NCI-H774 (cell line): ENCODE results near the gene COL23A1.

Experiments used
- DNase-seq: peaks from one replicate; lab custom pipeline; 2025; lab: John Stamatoyannopoulos, UW

Gene COL23A1

DNA sequence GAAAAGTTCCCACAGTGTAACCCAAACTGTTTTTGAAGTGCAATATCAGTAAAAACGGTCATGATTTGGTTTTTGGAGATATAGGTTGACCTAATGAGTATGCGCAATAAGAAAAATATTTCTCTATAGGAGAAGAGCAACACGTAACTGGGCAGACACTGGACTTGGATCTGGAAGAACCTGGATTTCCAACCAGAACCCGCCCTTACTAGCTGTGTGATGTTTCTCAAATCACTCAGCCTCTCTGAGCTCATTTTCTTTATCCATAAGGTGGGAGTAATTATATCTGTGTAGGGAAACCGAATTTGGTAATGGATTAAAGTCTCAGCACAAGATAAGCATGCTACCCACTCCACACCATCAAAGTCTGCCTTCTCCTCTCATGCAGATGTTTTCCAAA, 169.1 kb downstream of the COL23A1 start:
- DNase-seq = no peak

DNA sequence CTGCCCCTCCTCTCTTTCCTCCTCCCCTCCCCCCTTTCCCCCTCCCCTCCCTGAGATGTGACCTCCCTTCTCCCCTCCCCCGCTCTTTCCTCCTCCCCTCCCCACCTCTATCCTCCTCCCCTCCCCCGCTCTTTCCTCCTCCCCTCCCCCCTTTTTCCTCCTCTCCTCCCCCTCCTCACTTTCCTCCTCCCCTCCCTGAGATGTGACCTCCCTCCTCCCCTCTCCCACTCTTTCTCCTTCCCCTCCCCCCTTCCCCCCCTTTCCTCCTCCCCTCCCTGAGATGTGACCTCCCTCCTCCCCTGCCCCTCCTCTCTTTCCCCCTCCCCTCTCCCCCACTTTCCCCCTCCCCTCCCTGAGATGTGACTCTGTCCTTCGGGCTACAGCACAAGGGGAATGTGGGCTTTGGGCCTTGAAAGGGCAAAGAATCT, 169.8 kb downstream of the COL23A1 start:
- DNase-seq = no peak

DNA sequence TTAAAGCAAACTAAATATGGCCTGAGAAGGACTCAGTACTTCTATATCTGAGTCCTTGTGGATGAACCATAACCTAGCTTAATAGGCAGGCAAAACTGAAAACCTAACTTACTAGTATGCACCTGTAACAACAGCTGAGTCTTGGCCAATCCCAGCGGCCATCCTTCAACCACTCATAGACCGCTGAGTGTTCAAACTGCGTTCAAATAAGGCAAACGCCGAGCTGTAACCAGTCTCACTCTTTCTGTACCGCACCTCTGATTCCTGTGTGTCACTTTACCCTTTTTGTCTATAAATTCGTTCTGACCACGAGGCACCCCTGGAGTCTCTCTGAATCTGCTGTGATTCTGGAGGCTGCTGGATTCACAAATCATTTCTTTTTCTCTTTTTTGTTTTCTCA, 170.5 kb downstream of the COL23A1 start:
- DNase-seq = no peak

DNA sequence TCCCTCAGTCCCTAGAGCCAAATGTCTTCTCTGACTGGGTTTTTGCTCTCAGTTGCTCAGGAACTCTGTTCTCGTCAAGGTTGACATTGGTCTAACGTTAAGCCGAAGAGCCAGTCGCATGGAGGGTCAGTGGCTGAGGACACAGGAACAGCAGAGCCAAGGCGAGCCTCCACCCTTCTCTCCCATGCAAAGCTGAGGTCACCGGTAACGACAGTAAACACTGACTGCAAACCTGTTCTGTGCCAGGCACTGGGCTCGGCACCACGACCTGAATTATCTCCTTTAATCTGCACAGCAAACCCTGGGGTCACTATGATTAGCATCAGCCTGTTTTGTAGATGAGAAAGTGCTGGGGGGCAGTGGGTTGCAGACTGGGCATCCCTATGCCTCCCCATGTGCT, 171.0 kb downstream of the COL23A1 start:
- DNase-seq = no peak

DNA sequence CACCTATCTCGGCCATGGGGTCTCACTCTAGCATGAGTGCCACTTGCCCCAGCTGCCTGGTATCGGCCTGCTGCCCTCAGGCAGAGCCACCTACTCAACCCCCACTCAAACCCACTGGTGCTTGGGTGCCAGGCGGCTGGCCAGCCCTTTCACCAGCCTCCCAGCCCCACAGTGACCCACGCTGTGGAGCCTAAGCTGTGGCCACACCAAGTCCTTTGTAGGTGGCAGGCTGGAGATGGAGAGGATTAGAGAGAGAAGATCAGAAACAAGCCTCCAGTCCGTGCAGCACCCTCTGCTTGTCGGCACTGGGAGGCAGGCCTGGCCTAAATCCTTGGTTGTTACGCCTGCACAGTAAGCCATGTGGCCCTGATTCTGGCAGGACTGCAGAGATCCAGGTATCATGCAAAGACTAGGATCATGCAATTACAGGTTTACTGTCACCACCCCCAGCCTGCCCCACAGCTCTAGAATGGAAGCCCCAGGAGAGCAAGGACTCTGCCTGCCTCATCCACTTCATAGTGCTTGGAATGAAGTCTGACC, 171.7 kb downstream of the COL23A1 start:
- no peak for DNase-seq

DNA sequence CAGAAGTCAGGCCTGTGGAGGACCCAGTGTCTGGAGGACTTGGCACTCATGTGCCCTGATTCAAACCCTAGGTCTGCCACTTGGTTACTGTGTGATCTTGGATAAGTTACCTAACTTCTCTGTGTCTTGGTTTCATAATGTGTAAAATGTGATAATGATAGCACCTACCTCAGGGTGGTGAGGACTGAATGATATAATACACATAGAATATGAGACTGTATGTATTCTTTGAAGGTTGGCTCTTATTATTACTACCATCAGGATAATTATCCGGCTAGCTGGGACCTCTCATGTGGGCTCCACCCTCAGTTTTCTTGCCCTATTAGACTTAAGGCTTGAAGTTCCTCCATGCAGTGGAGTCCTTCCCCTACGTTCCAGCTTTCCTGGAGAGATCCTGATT, 172.2 kb downstream of the COL23A1 start:
- DNase-seq = no peak

DNA sequence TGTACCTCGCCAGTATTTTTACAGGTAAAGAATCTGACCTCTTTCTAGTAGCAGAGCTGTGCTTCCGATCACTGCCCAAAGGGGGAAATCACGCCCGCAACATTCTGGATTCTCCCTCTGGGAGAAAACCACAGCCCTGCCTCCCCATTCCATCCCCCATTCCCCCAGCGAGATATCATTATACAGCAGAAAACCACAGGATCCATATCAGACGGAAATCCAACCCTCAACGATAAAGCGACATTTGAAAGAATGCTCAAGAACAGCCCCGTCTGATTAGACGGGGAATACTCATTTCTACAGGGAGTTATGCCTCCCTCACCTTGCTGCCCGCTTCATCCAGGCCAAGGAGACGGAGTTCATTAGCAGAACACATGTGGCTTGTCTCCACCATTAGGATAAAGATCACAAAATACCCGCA, 172.8 kb downstream of the COL23A1 start:
- DNase-seq = no peak

DNA sequence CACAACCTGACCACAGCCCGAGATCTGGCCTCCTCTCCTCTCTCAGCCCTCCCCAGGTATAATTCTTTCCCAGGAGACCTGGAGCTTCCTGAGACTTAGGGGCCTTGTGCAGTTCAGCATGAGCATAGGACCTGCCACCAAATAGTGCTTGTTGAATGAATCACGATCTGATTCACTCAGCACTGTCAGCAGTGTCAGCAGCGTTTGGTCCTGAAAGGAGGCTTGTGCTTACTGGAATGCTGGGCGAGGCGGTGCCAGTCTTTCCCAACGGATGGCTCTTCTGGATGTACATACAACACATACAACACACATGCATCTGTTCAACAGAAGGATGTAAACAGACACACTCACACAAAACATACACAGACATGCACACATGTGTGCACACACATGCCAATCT, 173.3 kb downstream of the COL23A1 start:
- DNase-seq = no peak

DNA sequence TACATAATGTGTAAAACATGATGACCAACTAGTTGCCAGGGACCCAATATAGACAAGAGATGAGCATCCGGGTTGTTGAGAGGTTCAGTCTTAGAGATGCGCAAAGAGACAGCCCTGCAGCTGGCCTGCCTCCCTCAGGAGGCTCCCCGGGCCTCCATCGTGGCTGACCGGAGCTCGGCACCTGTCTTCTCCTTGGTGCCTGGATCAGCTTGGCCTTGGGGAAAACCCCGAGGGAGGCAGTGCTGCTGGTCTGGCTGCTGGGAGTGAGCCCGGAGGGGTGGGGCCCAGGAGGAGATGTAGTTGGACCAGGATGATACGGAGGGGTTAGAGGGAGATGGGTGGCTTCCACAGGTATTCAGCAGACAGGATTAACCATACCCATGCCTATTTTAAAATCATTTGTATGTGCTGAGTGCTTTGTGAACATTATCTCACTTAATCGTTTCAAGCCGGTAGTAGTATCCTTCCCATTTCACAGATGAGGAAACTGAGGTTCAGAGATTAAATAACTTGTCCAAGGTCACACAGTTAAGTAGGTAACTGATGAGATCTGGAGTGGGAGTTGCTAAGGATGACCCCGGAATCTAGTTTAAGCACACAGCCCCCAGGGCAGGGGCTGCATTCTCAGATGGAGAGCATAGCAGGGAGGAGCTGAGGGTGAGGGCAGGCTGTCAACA, 173.8 kb downstream of the COL23A1 start:
- DNase-seq = no peak

DNA sequence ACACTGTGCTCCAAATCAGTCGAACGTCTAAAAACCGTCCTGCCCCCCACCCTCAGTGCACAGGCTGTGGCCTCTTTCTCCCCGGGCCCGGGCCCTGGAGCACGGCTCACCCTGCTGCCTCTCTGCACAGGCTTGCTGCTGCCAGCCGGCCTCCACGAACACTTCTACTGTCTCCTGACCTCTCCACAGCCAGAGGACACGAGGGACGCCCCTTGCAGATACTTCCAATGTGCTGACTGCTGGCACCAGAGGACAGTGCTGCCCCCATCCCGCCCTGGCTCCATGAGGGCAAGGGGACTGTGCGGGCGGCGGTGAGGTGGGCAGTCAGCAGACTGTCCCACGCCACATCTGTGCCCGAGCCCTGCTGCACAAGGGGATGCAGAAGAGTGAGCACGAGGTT, 174.8 kb downstream of the COL23A1 start:
- DNase-seq = no peak

DNA sequence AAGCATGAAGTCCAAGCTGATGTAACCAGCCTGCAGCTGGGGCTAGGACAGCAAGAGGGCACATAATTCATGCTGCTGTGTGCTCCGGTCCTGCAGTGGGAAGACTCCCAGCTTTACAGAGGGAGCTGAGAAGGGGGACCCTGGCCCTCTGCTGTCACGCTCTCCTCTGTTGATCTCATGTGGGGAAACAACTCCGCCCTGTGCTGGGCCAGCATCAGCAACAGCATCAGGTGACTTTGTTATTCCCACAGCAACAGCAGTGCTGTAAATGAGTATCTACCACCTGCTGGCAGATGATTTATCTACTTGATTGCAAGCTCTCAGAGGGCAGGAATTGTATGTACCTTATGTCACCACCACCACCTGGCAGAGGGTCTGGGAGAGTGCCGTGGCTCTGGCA, 176.2 kb downstream of the COL23A1 start:
- DNase-seq = no peak

DNA sequence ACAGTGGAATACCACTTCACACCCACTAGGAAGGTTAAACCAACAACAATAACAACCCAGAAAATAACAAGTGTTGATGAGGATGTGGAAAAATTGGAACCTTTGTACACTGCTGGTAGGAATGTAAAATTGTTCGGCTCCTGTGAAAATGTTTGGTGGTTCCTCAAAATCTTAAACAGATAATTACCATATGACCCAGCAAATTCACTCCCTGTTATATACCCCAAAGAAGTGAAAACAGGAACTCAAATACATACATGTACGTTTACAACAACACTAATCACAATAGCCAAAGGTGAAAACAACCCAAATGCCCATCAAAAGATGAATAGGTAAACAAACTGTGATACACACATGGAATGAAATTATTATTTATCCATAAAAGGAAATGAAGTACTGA, 179.1 kb downstream of the COL23A1 start:
- DNase-seq = no peak

DNA sequence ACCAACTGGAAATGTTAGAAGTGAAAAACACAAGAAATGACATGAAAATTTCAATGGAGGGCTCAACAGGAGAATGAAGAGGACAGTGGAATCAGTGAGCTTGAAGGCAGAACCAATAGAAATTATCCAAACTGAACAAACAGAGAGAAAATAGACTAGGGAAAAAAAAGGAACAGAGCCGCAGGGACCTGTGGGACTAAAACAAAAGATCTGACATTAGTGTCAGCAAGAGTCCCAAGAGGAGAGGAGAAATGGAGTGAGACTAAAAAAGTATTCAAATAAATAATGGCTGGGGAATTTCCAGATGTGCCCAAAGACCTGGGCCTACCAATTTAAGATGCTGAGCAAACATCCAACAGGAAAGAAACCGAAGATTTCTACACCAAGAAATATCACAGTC, 182.5 kb downstream of the COL23A1 start:
- DNase-seq = no peak

DNA sequence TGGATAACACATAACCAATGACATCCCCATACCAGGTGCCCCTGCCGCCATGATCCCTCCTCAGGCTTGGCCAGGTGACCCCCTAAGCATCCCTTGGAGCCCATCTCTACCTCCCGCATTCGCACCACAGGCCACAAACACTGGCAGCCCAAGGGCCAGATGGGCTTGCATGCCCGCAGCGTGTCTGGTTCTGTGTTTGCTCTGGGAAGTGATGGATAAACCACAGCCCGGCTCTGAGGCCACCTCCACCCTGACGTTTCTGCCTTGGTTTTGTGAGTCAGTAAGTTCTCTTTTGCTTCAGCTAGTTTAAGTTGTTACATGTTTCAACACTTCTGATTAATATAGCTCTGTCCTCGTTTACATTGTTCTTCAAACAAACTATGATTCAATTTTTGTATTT, 185.2 kb downstream of the COL23A1 start:
- DNase-seq = no peak

DNA sequence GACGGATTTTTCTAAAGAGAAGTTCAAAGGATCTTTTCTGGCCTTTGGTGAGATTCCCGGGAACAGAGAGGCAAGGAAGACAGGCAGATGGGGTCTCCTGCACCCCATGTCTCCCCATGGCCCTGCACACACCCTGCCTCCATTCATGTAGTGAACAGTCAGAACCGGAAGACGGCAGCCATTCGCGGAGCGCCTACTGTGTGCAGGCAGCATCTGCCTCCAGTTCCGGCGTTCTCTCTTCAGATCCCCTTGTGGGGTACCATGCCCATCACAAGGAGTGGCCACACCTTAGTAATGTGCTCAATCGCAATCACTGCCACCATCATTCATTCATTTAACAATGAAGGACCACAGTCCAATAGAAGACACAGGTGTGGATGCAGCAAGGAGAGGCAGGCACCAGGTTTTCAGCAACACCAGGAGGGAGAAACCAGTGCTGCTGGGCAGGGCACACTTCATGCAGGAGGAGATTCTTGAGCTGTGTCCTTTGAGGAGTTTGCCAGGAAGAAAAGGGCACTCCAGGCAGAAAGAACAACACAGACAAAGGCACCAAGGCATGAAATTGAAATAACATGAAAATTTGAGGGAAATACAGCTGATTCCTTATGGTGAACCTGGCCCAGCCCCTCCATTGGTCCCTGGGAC, 186.1 kb downstream of the COL23A1 start:
- DNase-seq = no peak

DNA sequence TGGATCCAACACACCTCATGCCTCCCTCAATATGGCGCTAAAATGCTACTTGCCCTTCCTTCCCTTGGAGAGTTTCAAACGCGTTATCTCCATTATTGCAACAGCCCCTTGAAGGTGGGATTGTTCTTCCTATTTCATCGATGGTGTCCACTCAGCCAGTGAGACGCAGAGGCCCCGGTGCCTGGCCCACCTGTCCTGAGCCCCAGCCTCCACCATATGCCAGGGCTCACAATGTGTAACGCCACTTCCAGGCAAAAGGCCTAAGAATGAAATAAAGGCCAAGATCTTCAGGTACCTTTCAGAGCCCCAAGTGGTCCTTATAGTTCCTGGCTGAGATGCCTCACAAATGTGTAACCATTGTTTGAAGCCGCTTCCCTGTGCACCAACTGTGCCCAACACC, 186.8 kb downstream of the COL23A1 start:
- no peak for DNase-seq

DNA sequence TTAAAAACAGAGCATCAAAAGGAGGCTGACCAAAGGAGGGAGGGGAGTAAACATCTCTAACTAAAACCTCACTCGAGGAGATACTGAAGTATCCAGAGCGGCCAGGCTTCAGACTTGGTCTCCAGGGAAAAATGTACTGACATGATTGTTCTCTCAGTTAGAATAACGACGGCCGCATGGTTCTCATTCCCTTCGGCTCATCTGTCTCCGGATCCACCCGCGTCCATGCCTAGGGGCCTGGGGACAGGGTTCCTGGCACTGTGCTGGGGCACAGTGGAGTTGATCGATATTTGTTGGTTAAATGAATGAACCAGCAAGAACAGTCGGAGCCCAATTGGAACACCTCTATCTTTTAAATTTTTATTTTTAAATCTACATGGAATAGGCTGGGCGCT, 190.5 kb downstream of the COL23A1 start:
- DNase-seq = no peak

DNA sequence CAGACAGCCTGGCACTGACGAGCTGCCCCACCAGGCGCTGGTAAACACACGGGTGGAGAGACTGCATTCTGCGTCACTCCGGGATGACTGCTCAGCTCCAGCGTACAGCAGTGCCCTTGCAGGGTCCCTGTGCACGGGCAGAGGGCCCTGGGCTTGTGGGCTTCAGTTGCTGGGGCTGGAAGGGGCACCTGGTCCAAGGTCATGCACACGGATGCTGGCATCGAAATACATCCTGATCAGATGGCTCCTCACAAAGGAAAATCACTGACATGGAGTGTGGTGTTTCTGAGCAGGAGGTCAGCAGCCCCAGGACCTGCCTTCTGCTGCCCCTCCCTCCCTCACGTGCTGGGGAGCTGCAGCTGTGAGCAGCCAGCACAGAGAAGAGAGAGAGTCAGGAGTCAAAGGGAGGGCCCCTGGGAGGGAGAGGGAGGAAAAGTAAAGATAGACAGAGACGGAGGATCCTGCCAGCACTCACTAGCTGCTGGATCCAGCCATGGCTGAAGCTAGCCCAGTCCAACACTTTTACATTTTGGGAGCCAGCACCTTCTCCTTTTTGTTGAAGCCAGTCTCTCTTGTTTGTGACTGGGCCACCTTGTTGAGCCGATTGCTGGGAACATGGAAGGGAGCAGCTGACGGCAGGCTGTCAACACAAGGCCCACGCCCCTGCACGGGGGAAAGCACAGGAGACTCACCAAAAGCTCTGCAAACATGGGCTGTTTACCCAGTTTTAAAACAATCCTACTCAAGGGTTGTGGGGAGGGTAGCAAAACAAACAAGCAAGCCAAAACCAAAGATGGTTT, 191.1 kb downstream of the COL23A1 start:
- no peak for DNase-seq

DNA sequence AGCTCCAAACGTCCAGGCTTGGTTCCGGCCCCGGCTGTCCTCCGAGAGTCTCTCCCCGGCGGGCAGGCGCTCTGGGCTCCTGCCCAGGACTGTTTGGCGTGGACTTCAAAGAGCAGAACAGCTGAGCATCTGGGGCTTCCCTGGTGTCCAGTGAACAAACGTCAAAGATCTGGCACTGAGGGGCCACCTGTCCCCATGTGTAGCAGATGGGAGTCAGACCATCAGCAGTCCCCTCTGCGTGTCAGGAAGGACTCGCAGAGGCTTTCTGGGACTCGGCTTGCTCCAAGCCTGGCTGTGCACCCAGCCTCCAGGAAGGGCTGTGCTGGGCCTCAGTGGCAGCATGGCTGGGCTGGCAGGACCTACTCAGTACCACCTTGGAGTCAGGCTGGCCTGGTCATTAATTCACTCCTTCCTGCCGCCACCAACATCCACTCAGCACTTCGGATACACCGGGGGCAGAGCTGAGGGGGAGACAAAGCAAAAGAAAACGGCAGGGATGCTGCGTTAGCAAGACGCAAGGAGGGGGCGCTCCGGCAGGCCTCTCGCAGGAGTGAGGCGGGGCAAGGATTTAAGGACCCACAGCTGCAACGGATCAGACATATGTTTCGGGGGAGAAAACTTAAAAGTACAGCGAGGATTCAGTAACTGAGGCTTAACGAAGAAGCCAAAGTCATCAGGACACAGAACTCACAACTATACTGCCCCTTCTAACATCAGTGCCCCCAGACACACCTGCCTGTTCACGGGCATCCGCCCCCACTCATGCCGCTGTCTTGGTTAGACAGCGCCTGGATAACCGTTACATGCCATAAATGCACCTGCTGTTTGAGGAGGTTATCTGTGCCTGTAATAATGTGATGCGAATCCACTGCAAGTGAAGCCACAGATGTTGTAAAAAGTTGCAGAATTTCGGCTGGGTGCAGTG, 193.1 kb downstream of the COL23A1 start:
- no peak for DNase-seq

DNA sequence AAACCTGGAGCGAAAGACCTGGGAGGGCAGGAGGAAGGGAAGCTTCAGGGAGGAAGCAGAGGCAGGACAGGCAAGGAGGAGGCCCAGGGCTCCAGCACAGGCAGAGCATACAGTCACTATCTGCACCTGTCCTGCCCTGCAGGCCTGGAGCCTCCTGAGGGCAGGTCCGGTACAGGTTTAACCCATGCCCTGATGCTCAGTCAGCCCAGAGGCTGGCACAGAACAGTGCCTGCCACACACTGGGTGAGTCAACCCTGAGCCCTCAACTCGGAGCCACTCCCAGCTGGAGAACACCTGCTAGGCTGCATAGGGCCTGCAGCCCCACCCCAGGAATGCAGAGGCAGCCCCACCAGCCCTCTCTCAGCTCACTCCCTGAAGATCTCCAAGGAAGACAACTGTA, 196.1 kb downstream of the COL23A1 start:
- DNase-seq = no peak

DNA sequence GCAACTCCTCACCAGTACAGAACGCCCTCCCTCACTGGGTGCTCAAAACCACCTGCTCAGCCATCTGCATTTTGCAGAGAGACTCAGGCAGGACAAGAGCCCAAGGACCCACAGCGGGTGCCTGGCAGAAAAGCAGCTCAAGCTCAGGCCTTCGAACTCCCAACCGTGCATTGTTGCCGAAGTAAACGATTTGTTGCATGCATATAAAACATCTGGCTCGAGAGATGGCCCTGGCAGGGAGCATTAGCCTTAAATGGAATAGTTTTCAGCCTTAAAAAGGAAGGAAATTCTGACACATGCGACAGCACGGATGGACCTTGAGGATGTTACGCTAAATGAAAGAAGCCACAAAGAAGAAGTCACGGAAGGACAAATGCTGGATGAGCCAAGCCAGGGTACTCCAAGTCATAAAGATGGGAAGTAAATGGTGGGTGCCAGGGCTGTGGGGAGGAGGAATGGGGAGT, 197.2 kb downstream of the COL23A1 start:
- no peak for DNase-seq

DNA sequence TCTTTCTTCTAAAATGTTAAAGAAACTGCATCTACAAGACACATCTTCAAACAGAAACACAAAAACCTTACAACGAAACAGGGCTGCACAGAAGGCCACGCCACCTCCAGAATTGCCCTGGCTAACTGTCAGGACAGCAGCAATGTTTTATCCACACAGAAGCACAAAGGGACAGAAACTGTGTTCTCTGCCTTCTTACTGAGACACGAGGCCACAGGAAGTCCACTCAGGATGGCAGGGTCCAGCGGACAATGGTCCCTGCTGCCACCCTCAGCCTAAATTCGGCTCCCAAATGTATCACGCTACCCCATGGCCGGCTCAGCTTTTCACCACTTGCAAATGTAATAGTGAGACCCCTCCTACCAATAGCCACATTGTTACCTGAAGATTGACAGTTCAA, 197.8 kb downstream of the COL23A1 start:
- no peak for DNase-seq
